ENCODE data around the gene PDIA2.

- no peak for TF ChIP-seq CTCF (conservative IDR thresholded peaks at IDR 0.05 in 1 of 2, IDR thresholded peaks at IDR 0.05 in 1 of 2; ENCODE audit: extremely low read depth in 1 of 2, insufficient read depth in 1 of 2, low read depth in 1 of 2, low read length in 2 of 2)
- TF ChIP-seq EZH2 (IDR thresholded peaks at IDR 0.05; ENCODE audit: borderline replicate concordance, low read length) = no peak
Measured at GRCh38 chr16:287298-287811, 4.4 kb downstream of the PDIA2 start.
